Inflammatory macrophage (primary cell): ENCODE results near the gene NDUFA3.
"Not testable (repeated sequence)": the region's sequence is repeated elsewhere in the genome, so short reads cannot be mapped to it uniquely, and the experiment has no call there.

Experiments used
- DNase-seq, 2 donors: peaks; one replicate each; pipeline ENCODE4 v3.0.0-alpha.2; 2020 to 2022
- total RNA-seq, 18 experiments: gene quantifications; one replicate each; lab custom pipeline; 2026; ENCODE audit warnings: mixed read lengths in 6 of 18, inconsistent platforms in 2 of 18; lab: John Stamatoyannopoulos, UW

The NDUFA3 gene
- total RNA-seq: 23.4 to 53.6 (median 35.5) reads per million in 18 experiments

DNA sequence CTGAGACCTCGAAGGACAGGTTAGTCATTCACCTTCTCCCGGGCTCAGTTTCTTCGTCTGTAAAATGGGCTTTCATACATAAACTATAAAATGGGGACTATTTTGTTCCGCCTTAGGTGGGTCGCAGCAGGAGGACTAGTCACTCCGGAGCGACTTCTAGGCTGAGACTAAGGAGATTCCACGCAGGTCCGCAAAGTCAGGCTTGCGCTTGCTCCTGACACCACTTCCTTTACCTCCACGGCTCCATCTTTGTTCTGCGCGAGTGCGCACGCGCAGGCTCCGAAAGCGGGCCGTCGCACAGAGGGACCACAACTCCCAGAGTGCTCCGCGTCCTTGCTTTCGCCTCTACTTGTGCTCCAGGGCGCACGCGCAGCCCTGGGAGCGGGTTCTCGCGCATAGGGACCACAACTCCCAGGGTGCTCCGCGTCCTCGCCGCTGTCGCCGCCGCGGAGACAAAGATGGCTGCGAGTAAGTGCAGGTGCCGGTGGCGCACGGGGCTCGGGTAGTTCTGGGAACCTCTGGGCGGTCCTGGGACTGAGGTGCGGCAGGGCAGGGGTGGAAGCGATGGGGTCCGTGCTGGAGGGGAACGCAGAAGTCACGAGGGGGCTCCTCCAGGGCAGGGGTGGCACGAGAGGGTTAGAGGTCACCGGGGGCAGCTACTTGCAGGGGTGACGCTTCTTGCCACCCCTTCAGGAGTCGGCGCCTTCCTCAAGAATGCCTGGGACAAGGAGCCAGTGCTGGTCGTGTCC is at the start of gene NDUFA3:
NDUFA3 (plus strand) TSS at position 435 of the 749 bp plus-strand sequence; CDS start at position 459, 24 bp downstream.
- peak; percentile 99 to 100 for DNase-seq

DNA sequence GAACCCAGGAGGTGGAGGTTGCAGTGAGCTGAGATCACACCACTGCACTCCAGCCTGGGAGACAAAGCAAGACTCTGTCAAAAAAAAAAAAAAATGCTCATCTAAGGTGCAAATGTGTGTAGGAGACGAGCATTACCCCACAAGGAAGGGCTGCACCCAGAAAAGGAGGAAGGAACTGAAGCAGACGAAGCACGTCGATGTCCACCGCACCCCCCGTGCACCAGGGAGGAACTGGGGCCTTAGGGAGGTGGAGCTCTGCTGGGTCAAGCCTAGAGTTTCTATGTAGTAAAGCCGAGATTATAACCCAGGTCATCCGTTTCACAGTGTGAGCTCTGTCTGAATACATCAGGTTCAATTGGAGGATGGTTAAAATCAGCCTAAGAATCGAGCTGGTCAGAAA is 40.0 kb upstream of the NDUFA3 start:
- DNase-seq: peak; percentile 69 to 86

DNA sequence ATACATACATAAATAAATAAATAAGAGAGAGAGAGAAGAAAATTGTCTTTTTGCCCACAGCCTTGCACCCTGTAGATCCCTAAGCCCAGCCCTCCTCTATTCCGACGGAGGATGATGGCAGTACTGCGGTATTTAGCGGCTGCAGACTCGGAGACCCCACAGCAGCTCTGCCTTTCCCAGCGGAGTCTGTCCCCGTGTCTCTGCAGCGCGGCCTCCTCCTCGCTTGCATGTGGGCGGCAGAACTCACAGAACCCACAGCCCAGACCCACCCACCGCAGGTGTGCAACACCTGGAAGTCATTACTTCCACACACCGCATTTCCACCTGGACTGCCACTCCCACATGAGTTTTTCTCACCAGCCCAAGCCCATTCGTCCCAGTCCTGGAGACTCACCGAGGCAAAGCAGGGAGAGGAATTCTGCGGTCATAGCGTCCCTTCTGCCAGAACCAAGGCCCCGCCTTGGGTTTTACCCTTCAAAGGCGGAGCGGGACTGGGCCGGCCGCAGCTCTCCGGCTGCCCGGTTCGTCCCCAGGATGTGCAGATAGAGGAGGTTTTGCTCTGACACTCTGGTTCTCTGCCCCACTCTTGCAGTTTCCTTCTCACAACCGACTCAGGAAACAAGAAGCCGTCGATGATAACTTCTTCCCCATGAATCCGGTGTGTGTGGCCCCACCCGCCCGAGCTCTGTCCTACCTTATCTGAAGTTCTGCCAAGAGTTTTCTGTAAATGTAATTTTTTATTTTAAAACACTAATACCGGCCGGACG is 39.1 kb upstream of the NDUFA3 start, which contains the start of gene VSTM1:
VSTM1 (minus strand) TSS at position 548 of the 767 bp plus-strand sequence; CDS start at position 428, 120 bp downstream.
- no peak for DNase-seq

DNA sequence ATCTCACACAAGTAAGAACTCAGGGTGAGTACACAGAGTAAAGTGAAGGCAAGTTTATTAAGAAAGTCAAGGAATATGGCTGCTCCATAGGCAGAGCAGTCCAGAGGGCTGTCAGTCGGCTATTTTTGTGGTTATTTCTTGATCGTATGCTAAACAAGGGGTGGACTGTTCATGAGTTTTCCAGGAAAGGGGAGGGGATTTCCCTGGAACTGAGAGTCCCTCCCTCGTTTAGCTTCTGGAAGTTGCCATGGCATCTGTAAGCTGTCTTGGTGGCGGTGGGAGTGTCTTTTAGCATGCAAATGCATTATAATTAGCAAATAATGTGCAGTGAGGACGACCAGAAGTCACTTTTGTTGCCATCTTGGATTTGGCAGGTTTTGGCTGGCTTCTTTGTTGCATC is 33.2 kb upstream of the NDUFA3 start:
- DNase-seq: no peak

DNA sequence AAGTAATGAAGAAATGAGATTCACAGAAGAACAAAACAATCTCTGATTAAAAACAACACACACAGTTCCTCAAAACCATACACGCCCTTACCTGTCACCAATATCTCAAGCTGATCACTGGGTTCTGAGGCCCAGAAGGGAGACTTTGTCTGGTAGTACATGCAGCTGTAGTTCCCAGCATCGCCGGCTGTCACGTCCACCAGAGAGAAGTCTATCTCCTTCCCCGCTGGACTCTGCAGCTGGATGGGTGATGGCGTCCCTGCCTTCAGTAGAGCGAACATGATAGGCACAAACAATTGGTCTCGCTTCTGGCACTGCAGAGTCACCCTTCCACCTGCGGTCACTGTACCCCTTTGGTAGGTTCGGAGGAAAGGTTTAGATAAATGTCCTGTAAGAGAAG is 28.8 kb upstream of the NDUFA3 start:
- no peak for DNase-seq

DNA sequence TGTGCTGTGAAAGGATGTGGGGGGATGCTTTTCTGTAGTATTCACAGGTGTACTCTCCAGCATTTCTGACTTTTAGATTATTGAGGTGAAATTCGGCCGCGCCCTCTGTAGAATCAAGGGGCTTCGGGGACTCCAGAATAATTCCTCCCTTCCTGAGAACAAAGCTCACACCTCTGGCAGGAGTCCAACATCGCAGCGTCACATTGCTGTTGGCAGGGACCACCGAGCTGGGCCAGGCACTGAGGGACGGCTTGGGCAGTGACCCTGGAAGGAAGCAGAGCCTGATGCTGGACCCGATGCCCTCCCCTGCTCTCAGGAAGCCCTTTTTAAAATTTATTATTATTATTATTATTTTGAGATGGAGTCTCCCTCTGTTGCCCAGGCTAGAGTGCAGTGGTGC is 27.8 kb upstream of the NDUFA3 start:
- DNase-seq: no peak

DNA sequence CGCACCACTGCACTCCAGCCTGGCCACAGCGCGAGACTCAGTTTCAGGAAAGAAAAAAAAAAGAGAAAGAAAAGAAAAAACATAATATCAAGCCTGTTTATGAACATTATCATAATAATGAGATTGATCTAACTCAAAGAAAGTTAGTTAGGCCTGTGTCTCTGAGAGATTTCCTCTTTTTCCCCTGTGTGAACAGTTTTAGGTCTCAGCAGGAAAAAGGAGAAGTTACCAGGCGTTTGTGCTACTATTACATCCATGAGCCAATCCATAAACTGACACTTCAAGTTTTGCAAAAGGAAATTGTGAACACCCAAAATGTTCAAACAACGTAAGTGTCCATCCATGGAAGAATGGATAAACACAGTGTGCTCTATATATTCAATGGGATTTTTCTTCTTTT is 25.3 kb upstream of the NDUFA3 start:
- DNase-seq: peak; percentile 72 to 84

DNA sequence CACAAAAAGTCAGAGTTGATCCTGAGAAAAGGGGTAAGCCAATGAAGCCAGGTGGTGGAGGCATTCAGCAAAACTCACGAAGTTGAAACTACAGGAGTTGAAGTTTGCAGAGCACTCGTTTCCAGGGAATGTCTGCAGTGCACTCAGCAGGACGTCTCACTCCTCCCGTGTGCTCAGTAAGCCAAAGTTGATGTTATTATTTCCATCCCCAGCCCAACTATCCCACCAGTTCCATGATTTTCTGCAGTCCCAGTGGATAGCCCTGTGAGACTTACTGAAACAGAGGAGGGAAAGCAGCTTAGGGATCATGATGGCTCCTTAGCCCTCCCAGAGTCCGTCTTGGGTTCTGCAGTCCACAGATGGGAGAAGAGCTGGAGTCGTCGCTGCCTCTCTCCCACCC is 21.6 kb upstream of the NDUFA3 start, which contains the start of gene TARM1:
TARM1 (minus strand) TSS at position 334 of the 400 bp plus-strand sequence; CDS start at position 309, 25 bp downstream.
- DNase-seq: peak in 1 of 2 donors; percentile 15

DNA sequence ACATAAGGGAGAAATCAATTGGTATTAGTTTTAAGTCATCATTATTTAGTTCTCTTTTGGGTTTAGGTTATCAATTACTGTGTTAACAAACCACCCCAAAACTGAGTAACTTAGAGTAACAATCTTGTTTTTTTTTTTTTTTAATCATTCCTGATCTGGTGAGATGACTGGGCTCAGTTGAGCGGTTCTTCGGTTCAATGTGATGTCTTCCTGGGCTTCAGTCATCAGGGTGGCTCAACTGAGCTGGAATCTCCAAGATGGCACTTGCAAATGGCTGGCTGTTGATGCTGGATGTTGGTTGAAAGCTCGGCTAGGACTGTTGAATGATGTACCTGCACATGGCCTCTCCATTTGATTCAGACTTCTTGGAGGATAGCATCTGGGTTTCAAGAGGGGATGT is 18.2 kb upstream of the NDUFA3 start:
- DNase-seq: no peak

DNA sequence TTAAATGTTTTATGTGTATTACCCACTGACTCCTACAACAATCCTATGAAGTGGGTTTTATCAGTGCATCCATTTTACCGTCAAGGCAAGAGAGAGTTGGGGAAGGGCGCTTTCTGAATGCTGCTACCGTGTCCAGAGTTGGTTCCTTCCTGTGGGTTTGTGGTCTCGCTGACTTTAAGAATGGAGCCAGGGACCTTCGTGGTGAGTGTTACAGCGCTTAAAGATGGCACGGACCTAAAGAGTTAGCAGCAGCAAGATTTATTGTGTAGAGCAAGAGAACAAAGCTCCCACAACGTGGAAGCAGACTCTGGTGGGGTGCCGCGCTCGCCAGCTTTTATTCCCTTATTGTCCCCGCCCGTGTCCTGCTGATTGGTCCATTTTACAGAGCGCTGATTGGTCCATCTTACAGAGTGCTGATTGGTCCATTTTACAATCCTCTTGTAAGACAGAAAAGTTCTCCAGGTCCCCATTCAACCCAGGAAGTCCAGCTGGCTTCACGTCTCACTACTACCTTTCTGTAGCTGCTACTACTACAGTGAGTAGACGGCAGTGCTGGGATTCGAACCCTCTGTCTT is 8.1 kb upstream of the NDUFA3 start:
- no peak for DNase-seq

DNA sequence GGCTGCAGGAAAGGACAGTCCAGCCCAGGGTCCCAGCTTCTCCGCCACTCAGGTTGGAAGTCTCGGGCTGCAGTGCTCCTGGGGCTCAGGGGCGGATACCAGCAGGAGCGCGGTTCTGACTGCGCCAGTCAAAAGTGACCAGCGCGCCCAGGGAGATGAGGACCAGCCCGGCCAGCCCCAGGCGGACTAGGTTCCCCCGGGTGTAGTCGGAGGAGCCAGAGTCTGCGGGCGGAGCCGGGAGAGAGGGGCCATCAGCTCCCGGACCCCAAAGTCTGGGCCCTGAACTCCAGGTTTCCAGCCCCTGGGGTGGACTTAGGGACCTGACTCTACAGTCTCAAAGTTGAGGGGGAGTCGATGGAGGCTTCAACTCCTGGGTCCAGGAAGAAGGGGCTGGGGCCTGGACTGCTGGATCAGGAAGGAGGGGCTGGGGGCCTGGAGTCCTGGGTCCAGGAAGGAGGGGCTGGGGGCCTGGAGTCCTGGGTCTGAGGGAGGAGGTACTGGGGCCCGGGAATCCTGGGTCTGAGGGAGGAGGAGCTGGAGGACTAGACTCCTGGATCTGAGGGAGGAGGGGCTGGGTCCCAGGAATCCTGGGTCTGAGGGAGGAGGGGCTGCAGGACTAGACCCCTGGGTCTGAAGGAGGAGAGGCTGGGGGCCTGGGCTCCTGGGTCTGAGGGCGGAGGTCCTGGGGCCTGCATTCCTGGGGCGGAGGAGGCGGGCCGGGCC is 7.4 kb upstream of the NDUFA3 start:
- DNase-seq: no peak

DNA sequence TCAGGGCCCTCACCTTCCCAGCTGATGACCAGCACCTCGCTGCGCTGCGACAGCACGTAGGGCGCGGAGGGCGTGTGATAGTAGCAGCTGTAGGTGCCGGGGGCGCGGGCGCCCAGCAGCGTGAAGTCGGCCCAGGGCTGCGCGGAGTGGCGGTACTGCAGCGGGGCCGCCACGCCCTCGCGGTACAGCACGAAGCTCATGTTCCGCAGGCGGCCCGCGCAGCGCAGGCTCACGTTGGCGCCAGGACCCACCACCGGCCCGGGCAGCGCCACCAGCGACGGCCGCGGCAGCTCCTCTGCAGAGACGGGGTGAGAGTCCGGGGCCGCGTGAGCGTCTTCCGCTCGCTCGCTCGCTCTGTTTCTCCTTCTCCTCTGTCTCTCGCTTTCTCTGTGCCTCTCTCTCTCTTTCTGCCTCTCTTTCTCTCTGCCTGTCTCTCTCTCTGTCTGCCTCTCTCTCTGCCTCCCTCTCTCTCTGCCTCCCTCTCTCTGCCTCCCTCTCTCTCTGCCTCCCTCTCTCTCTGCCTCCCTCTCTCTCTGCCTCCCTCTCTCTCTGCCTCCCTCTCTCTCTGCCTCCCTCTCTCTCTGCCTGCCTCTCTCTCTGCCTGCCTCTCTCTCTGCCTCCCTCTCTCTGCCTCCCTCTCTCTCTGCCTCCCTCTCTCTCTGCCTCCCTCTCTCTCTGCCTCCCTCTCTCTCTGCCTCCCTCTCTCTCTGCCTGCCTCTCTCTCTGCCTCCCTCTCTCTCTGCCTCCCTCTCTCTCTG is 6.6 kb upstream of the NDUFA3 start:
- DNase-seq: peak in 1 of 2 donors; percentile 19

DNA sequence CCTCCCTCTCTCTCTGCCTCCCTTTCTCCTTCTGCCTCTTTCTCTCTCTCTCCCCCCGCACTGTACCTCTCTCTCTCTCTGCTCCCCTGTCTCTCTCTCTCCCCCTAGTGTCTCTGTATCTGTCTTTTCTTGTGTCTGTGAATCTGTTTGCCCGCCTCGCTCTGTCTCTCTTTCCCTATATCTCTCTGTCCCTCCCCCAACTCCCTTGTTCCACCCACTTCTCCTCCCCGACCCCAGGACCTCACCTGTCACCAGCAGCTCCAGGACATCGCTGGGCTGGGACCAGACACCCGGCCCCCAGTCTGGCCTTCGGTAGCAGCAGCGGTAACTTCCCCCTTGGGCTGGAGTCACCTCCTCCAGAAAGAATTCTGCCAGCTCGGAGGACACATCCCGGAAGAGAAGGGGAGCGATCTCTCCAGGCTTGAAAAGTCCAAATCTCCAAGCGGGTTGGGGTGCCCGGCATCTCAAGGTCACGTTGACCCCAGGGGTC is 6.0 kb upstream of the NDUFA3 start:
- DNase-seq: peak in 1 of 2 donors; percentile 57

DNA sequence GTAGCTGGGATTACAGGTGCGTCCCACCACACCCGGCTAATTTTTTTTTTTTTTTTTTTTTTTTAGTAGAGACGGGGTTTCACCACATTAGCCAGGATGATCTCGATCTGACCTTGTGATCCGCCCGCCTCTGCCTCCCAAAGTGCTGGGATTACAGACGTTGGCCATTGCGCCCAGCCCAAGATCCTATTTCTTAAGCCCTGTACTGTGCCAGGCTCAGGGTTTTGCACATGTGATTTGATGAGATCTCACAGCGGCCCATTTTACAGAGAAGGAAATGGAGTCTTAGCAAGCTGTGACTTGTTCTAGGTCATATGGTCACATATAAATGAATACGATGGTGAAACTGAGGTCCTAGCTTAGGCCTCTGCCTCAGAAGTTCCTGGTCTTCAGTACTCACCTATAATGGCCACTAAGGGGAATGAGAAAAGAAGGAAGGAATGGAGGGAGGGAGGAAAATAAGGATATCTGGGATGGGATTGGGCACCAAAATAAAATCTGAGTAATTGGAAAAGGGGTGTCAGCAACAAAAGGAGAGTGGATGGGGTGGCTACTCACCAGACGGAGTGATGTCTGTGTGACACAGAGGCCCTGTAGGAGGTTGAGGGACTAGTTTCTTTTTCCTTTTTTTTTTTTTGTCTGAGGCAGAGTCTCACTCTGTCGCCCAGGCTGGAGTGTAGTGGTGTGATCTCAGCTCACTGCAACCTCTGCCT is 3.3 kb upstream of the NDUFA3 start:
- DNase-seq: peak; percentile 74 to 81

DNA sequence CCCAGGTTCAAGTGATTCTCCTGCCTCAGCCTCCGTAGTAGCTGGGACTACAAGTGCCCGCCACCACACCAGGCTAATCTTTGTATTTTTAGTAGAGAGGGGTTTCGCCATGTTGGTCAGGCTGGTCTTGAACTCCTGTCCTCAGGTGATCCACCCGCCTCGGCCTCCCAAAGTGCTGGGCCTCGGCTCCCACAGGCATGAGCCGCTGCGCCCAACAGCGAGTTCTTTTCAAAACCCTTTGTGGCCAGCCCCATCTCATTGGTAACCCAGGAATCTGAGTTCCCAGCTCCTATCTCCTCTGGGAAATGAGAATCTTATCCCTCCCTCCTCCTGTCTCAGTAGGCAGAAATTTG is 2.8 kb upstream of the NDUFA3 start:
- not testable (repeated sequence) for DNase-seq

DNA sequence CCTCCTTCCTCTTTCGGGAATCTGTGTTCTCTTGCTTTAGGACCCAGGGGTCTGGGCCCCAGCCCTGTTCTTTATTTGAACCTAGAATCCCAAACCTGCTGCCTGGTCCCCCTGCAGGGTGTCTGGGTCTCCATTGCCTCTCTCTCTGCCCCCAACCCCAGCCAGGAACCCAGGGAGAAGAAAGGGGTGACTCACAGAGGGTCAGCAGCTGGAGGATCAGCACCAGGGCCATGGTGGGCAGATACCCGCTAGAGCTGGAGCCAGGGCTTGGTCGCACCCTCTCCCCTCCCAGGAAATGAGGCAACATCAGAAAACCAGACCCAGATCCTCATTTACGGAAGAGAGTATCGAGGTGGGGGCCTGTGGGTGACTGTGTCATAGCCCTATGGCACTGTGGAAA is 2.1 kb upstream of the NDUFA3 start, which contains the start of gene OSCAR:
OSCAR (minus strand) TSS at position 243 of the 400 bp plus-strand sequence; CDS start at position 232, 11 bp downstream.
- DNase-seq: peak; percentile 86 to 87

DNA sequence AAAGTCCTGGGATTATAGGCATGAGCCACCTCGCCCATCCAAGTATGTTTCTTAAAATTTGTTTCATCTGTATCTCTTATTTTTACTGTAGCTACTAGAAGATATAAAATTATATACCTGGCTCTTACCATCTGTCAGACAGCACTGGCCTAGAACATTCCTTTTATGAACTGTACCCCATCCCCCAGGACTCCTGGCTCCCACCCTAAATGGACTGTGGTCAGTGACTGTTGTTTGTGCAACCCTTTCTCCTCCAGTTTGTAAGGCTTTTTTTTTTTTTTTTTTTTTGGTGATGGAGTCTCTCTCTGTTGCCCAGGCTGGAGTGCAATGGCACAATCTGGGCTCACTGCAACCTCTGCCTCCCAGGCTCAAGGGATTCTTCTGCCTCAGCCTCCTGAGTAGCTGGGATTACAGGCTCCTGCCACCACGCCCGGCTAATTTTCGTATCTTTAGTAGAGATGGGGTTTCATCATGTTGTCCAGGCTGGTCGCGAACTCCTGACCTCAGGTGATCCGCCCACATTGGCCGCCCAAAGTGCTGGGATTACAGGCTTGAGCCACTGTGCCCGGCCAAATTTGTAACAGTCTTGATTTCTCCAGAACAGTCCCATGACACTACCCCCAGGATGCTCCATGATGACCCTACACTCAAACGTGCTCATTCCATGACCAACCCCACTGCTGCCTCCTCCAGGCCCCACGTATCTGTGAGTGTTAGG is 2.5 kb downstream of the NDUFA3 start:
- DNase-seq: peak; percentile 24 to 49

DNA sequence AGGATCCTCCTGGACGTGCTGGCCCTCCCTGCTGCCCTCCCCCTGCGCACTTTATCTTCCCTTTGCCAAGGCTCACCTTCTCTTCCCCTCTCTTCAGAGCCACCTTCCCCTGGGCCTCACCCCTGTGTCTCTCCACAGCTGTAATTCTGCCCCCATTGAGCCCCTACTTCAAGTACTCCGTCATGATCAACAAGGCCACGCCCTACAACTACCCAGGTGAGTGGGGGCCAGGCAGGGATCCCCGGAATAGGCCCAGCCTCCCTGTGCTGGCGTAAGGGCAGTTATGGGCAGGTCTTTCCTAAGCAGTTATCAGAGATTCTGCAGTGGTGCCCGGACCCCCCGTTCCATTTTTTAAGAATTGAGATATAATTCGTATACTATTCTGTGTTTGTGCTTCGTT is 3.1 kb downstream of the NDUFA3 start:
- DNase-seq: no peak

DNA sequence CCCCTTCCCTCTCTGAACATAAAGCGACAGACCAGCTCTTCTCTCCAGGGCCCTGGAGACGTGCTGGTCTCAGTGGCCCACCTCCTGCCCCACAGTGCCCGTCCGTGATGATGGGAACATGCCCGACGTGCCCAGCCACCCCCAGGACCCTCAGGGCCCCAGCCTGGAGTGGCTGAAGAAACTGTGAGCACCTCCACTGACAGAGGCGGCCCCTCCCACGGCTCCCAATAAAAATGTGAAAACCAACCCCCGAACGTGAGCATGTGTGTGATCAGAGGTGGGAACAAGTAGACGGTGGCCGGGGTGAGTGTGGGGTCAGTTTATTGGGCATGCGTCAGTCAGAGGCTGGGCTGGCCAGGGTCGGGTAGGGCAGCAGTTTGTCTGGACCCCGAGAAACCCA is 4.1 kb downstream of the NDUFA3 start:
- DNase-seq: no peak

DNA sequence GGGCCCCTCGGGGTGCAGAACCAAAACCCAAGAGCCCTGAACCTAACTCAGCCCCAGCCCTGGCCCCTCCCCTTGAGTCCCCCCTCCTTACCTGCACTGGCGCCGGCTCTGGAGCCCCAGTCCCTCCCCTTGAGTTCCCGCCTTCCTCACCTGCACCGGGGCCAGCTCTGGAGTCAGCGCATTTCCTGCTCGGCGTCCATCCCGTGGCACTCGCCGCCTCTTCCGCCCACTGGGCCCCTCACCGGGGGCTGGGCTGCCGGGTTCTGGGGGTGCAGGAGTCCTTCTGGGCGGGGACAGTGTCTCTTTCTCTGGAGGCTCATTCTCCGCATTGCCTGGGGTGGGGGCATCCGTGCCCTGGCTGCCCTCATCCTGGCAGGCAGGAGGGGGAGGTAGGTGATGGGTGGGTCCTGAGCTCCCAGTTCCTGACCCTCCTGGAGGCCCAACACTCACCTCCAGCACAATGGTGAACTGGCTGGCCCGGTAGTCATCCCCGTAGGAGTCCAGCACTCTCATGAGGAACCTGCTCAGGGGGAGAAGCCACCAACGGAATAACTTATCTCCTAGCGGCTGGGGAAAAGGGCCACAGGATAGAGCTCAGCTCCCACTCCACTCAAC is 5.3 kb downstream of the NDUFA3 start:
- no peak for DNase-seq
